Stimulated activated CD4-positive, alpha-beta T cell treated with anti-CD3 and anti-CD28 coated beads, Interleukin-12 subunit alpha, Interleukin-12 subunit beta, amount 100 ng/mL, for 48 hours (primary cell): Measurements from ENCODE around the gene OR4X1.
"Not testable (repeated sequence)": the region's sequence is repeated elsewhere in the genome, so short reads cannot be mapped to it uniquely, and the experiment has no call there.

ENCODE experiments used
- DNase-seq, 3 donors: peaks; one replicate each; pipeline ENCODE4 v3.0.0-alpha.2; 2020; ENCODE audit warnings: low read depth in 2 of 3, low spot score in 1 of 3

Gene OR4X1, protein sequence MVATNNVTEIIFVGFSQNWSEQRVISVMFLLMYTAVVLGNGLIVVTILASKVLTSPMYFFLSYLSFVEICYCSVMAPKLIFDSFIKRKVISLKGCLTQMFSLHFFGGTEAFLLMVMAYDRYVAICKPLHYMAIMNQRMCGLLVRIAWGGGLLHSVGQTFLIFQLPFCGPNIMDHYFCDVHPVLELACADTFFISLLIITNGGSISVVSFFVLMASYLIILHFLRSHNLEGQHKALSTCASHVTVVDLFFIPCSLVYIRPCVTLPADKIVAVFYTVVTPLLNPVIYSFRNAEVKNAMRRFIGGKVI

GRCh38 chr11:48263423-48263911 lies at the start of gene OR4X1:
TSS of gene OR4X1 (plus strand) at chr11:48263861. CDS start at chr11:48263861, 0 bp downstream.
- DNase-seq, result no peak

GRCh38 chr11:48216510-48216909 lies 47.2 kb upstream of the OR4X1 start, which contains the start of gene OR4B1:
TSS of gene OR4B1 (plus strand) at chr11:48216810. CDS start at chr11:48216810, 0 bp downstream.
- DNase-seq, result no peak

- DNase-seq, result no peak
Observed at GRCh38 chr11:48228761-48229160, 34.9 kb upstream of the OR4X1 start.

DNA sequence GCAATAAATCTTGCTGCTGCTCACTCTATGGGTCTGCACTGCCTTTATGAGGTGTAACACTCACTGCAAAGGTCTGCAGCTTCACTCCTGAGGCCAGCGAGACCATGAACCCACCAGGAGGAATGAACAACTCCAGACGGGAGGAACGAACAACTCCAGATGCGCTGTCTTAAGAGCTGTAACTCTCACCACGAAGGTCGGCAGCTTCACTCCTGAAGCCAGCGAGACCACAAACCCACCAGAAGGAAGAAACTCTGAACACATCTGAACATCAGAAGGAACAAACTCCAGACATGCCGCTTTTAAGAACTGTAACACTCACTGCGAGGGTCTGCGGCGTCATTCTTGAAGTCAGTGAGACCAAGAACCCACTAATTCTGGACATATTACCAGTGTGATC lies 33.6 kb upstream of the OR4X1 start:
- DNase-seq, result not testable (repeated sequence)

DNA sequence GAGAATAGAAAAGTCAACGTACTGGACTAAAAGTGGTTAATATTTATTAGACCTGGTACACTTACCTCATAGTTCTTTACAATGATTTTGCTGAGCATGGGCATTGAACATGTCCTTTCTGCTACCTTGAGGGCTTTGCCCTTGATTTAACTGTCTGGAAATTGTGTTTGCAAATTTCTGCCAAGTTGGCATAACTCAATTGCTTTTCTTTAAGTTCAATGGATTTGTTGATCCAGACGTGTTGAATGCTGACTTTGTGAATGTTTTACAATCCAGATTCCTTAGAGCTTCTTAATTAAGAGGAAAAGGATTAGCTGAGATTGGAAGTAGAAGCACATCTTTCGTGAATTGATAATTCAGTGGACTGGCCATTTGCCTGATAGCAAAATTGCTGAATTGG lies 25.9 kb upstream of the OR4X1 start:
- no peak for DNase-seq

DNA sequence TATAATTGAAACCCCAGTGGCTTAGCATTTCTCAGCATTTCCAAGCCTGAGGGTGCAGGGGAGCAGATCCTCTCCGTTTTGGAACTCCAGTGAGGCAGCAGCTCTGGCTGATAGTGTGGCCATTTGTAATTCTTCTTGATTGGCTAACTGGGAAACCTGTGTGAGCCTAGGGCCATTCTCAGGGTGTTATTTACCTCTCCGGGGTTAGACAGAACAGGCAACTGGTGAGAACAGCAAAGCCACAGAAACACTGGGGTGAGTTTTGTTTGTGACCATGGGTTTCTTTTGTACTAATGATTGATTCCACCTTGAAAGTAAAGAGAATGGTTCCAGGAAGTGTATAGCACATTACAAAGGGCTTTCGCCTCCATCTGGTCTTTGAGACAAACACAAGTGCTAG lies 21.2 kb upstream of the OR4X1 start:
- DNase-seq, result no peak

DNA sequence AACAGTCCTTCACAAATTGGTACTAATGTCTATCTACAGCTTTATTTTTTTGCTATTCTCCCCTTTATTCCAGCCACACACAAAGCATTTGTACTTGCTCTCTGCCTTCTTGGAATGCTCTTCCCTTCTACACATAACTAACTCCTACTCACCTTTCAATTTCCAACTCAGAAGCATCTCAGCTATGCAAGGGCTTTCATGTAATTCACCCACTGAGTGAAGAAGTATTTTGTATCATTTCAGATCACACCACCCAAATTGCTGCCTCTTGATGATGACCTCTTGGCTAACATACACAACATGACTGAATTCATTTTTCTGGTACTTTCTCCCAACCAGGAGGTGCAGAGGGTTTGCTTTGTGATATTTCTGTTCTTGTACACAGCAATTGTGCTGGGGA lies 18.9 kb upstream of the OR4X1 start, which contains the start of gene OR4X2:
Gene OR4X2 (plus strand): TSS at position 301 of the 400 bp plus-strand sequence. CDS start 0 bp downstream, at position 301.
- no peak for DNase-seq

GRCh38 chr11:48248902-48249301 lies 14.8 kb upstream of the OR4X1 start:
- no peak for DNase-seq

GRCh38 chr11:48261600-48261999 lies 2.1 kb upstream of the OR4X1 start:
- no peak for DNase-seq

DNA sequence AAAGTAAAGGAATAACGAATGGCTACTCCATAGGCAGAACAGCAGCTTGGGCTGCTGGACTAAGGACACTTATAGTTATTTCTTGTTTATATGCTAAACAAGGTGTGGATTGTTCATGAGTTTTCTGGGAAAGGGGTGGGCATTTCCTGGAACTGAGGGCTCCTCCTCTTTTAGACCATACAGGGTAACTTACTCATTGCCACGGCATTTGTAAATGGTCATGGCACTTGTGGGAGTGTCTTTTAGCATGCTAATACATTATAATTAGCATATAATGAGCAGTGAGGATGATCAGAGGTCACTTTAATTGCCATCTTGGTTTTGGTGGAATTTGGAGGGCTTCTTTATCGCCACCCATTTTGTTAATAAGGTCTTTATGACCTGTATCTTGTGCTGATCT lies 7.0 kb downstream of the OR4X1 start:
- no peak for DNase-seq

DNA sequence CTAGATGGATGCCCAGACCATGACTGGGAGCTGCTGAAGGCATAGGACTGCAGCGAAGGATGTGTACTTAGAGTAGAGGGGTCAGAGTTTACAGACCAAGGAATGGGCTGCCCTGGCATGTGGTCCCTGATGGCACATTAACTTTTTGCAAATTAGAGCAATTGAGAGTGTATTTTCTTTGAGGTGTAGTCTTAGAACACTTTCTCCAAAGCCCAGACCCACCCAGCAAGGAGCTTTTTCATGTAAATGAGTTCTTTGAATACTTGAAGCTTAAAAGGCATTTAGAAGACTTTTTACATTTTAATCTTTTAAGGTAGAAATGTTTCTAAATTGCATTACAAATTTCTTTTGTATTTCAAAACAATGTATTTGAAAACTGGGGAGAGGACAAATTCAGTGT lies 8.9 kb downstream of the OR4X1 start:
- no peak for DNase-seq

- DNase-seq, result no peak
Observed at GRCh38 chr11:48305923-48306322, 42.3 kb downstream of the OR4X1 start, which contains the start of gene OR4S1. TSS of gene OR4S1 (plus strand) at chr11:48306223. CDS start at chr11:48306223, 0 bp downstream.

GRCh38 chr11:48307760-48308386 lies 44.2 kb downstream of the OR4X1 start:
- peak; percentile 53 to 71 (median 56) for DNase-seq

GRCh38 chr11:48313590-48313989 lies 49.9 kb downstream of the OR4X1 start:
- DNase-seq, result not testable (repeated sequence)
